Bone marrow (tissue), 2 donors: ENCODE measurements around the gene KLHL30.
"Not testable (repeated sequence)": the region's sequence is repeated elsewhere in the genome, so short reads cannot be mapped to it uniquely, and the experiment has no call there.

ENCODE experiments used
- DNase-seq, 2 donors: peaks; one replicate each; lab custom pipeline; 2025; lab: John Stamatoyannopoulos, UW

KLHL30 gene

DNA sequence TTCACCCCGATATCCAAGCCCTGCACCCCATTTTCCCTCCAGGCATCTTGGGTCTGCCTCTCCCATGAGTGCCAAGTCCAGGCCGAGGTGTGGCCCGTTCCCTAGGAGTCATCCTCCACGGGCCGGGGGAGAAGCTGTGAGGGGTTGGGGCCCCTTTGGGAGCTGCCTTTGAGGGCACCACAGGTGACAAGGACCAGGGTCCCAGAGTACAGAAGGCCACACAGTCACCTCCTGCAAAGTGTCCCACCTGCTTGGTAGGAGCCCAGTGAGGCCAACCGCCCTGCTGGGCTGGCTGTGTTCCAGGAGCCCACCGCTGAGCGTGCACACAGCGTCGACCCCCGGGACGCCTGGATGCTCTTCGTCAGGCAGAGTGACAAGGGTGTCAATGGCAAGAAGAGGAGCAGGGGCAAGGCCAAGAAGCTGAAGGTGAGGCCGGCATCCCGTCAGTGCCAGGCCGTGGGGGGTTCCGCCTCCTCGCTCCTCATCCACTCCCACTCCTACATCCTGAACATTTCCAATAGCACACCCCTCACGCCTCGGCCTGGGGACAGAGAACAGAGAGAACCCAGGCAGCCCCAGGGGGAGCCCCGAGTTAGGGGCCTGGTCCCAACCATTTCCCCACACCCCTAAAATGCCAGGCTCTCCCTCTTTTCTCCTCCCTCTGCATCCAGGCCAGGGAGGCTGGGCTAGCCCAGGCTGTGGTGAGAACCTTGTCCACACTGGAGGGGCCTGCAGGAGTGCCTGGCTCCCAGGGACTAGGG, 23.0 kb downstream of the KLHL30 start:
- no peak for DNase-seq

GRCh38 chr2:238162251-238162845, 23.9 kb downstream of the KLHL30 start:
- no peak for DNase-seq

GRCh38 chr2:238162846-238163441, 24.5 kb downstream of the KLHL30 start:
- DNase-seq: no peak

DNA sequence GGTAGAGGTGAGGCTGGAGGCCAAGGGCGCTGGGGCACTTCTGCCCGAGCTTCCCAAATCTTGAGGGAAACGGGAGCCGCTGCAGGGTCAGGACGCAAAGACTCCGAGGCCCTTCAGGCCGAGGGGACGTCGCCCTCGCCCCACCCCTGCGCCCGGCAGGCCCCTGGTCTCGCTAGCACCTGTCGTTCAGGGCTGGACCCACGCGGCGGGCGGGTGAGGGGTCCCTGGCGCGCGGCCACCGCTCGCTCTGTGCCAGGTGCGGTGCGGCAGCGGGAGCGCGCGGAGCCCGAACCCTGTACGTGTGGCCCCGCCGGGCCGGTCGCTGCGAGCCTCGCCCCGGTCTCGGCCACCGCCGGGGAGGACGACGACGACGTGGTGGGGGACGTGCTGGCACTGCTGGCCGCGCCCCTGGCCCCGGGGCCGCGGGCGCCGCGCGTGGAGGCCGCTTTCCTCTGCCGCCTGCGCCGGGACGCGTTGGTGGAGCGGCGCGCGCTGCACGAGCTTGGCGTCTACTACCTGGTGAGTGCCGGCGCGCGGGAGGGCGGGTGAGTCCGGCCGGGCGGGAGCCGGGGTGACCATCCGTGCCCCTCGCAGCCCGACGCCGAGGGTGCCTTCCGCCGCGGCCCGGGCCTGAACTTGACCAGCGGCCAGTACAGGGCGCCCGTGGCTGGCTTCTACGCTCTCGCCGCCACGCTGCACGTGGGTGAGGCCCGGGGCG, 25.2 kb downstream of the KLHL30 start:
- no peak for DNase-seq

- no peak for DNase-seq
Observed at GRCh38 chr2:238164906-238165287, 26.4 kb downstream of the KLHL30 start.

DNA sequence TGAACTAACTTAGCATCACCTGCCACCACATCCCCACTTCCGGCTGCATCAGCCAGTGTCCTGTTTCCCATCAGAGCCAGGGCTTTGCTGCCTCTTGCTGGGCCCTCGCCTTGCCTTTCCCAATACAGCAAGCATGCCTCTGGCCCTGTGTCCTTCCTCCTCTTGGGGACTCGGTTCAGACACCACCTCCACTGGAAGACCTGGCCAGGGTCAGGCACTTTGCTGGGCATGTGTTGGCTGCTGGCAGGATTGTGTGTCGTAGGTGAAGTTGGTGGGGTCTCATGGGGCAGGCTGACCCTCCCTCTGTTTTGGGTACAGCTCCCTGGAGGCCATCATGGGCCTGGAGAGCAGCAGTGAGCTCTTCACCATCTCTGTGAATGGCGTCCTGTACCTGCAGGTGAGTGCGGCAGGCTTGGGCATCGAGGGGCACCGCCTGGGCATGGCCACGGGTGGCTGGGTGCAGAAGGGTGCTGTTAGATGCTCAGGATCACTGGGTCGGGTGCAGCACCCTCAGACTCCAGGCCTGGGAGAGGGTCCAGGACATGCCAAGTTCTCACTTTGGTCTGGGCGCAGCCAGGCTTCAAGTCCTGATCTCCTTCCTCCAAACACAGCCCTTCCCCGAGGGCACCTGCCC, 26.9 kb downstream of the KLHL30 start:
- no peak for DNase-seq

GRCh38 chr2:238166391-238167343, 28.2 kb downstream of the KLHL30 start:
- no peak for DNase-seq

DNA sequence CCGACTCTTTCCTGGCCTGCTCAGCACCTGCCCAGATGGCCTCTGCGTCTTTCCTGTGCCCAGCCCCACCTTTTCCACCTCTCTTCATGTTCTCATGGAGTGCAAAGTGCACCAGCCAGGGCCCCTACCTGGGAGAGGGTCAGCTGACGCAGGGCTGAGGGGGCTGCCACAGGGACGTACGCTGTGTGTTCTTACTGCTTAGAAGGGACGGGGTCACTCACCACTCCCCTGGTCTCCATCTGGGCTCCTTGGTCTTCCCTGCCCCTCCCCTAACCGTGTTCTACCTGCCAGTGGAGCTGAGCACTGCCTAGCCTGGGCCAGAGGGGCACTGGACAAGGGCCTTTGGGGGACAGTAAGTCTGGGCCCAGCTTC, 28.9 kb downstream of the KLHL30 start:
- DNase-seq: no peak

DNA sequence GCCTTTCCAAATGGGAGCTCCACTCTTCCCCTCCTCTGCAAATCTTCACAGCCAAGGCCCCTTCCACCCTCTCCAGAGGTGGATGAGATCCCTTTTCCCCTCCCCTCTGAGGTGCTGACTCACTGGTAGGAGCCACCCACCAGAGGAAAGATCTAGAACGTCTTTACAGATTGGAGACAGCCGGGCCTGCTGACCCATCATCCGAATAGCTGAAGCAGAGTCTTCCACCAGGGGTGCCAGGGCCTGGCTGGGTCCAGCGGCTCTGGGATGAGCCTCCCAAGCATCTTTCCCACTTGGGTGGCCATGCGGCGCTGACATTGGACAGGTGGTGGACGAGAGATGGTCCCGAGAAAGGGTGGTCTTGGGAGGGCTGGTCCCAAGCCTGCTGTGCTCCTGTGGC, 29.3 kb downstream of the KLHL30 start:
- no peak for DNase-seq

GRCh38 chr2:238168196-238169047, 30.0 kb downstream of the KLHL30 start:
- DNase-seq: no peak

DNA sequence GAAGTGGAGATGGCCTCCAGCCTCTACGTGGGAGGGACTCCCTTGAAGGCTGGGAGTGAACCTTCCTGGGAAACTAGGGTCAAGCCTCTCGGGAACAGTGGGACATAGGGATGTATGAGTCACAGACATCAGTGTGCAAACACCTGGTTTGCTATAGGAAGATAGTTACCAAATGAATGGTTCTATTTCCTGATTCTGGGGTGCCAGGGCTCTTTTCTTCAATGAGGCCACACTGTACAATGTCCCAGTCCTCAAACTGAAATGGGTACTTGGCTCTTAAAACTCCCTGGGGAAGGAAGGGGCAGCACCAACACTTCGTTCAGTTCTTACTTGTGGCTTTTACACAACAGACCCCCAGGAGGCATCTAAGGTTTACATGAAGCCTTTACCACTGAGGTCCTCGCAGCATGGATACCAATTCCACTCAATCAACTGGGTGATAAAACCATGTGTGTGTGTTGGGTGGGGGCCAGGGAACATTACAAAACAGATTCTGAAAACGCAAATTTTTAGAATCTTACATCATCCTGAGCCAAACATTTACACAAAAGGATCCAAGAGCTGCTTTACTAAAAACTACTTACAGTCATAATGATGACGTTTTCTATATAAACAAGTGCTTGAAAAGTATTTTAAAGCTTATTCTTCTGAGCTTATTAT, 30.7 kb downstream of the KLHL30 start:
- DNase-seq: no peak

DNA sequence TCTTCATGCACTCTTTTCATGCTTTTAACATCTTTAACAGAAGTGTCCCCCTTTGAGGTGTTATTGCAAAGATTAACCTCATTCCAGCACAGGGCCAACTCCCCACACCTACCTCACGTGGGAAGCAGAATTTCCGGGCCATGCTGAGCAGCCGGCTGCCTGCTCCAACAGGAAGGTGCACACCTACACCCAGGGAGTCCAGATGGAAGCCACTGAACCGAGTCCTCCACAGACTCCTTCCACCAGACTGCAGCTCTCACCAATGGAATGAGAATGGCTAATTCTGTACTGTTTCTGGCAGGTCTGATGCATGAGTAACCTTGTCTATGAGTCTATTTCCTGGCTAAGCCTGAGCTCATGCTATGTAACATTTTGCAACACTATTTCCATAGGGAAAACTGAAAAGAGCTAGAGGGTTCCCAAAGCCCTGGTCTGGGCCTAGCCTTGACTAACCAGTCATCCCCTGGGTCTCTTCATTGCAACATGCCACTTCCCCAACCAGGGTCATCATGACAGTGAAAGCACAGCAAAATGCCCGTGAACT, 31.3 kb downstream of the KLHL30 start:
- no peak for DNase-seq

DNA sequence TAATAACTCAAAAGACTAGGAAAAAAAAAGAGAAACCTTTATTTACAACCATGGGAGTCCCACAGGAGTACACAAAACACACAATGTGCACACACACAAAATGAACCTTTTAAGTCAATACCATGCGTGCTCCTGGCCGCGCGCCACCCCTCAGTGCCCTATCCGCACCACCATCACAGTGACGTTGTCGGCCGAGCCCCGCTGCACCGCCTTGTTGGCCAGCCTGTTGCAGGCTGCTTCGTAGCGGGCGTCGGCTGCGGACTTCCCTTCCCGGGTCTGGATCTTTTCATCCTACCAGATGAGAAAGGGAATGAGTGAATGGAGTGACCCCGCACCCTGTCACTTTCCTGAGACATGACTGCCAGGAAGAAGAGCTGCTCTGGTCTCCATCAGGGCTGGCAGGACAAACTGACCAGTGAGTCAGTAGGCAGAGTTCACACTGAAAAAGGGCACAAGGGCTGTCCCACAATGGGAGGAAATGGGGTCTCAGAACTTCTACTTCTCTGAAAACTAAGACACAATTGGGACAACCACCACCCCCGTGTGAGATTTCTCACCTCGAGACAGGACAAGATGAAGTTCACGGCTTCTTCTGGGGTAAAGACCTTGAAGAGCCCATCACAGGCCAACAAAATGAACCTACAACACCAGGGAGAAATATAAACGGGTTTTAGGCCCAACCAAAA, 32.1 kb downstream of the KLHL30 start:
- DNase-seq: no peak

DNA sequence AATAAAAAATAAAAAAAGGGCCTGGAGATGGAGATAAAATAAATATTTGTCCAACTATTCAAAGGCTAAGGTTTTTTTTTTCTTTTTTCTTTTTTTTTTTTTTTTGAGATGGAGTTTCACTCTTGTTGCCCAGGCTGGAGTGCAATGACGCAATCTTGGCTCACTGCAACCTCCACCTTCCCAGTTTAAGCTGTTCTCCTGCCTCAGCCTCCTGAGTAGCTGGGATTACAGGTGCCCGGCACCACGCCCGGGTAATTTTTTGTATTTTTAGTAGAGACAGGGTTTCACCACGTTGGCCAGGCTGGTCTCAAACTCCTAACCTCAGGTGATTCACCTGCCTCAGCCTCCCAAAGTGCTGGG, 32.6 kb downstream of the KLHL30 start:
- DNase-seq: not testable (repeated sequence)

DNA sequence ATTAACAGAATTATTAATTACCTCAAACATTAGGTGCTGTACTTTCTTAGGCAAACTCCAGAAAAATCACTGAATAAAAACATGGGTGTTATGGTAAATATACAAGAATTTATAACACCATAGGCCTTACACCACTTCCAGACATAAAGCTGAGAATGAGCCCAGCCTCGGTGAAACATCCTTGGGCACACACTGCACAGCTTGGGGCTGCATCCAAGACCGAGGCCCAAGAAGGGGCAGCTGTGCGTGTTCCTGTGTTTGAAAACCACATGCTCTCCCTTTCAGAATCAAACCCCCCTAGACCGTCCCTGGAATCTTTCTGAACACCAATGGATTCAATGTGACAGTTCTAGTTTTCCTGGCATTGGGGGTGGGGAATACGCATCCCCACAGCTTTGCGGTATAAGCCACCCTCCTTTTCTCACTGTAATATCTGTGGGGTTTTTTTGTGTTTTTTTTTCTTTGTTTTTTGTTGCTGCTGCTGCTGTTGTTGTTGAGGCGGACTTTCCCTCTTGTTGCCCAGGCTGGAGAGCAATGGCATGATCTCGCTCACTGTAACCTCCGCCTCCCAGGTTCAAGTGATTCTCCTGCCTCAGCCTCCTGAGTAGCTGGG, 33.2 kb downstream of the KLHL30 start:
- no peak for DNase-seq

- DNase-seq: no peak
Observed at GRCh38 chr2:238172439-238172838, 34.0 kb downstream of the KLHL30 start.

DNA sequence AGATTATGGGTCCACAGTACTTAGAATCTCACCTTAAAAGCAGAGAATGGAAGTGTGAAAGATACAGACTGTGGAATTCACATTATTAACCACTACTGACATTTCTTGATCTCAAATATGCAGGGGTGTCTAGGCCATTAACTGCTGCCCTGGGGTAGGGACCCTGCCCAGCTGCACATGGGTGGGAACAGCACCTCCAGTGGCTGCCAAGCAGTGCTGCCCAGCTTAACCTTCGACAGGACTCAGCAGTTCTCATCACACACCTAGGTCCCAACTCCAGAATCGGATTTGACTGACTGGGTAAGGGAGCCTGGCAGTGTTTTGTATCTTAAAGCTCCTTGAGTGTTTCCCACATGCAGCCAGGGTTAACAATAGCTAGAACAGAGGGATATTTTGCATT, 35.2 kb downstream of the KLHL30 start:
- DNase-seq: no peak

DNA sequence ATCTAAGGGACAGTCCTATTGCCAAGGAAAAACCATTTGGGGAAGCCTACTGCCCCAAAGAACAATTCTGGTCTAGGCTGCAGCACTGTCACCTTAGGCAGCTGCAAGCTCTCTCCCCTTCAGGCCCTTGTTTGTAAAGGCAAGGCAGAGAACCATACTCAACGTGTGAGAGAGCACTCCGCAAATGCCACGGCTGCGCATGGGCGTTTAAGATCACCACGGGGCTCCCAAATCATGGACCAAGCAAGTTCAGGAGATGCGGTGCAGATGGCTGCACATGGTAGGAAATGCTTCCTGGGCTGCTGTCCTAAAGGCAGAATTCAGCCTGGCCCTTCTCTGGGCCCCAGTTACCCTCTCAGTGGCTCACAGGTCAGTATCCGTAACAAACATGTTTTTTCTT, 35.8 kb downstream of the KLHL30 start:
- DNase-seq: no peak

DNA sequence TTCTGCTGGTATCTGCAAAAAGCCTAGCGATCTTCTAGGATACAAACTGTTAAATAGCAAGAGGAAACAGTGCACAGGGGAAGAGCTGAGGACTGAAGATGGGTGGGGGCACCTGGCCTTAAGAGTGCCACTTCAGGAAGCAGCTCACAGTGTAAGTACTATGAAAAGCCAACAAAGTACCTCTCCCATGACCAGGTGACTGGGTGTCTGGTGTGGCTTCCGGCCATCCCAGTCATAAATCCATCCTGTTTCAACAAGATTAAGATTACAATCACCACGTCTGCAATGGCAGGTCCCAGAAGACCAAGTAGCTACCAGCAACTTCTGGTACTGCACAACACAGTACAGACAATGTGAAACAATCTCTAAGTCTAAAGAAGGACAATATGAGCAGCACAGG, 36.2 kb downstream of the KLHL30 start:
- DNase-seq: no peak
